PFSK-1 (cell line): Measurements from ENCODE around the gene FANCC.

Experiments used
- FOXP2 ChIP-seq: optimal IDR thresholded peaks from 2 replicates; pipeline ENCODE3; 2011; ENCODE audit warnings: borderline replicate concordance, control low read depth, inconsistent platforms; ENCODE audit not compliant: insufficient read depth; ENCODE audit errors: extremely low read length, extremely low read depth
- POLR2AphosphoS5 ChIP-seq: IDR thresholded peaks from 2 replicates; pipeline ENCODE4 v1.6.1; 2012; ENCODE audit warnings: low read depth, mild to moderate bottlenecking, control low read depth, low read length, moderate library complexity
- SIN3A ChIP-seq: IDR thresholded peaks from 2 replicates; pipeline ENCODE4 v1.6.1; 2012; ENCODE audit warnings: mild to moderate bottlenecking, low read length, moderate library complexity, borderline replicate concordance; ENCODE audit not compliant: insufficient read depth
- TAF1 ChIP-seq: IDR thresholded peaks from 2 replicates; pipeline ENCODE4 v1.6.1; 2012; ENCODE audit warnings: low read length, control low read depth, borderline replicate concordance; ENCODE audit not compliant: insufficient read depth
- TF ChIP-seq, protein P1 (sequence below), 2 experiments: IDR thresholded peaks; 2 replicates each; pipeline versions ENCODE4 v1.6.1 to v1.8.0; 2011 to 2012; ENCODE audit warnings: low read depth in 2 of 2, low read length in 2 of 2, control low read depth in 1 of 2, inconsistent platforms in 1 of 2, mild to moderate bottlenecking in 1 of 2, moderate library complexity in 1 of 2; ENCODE audit not compliant: insufficient read depth in 1 of 2

The FANCC gene

DNA sequence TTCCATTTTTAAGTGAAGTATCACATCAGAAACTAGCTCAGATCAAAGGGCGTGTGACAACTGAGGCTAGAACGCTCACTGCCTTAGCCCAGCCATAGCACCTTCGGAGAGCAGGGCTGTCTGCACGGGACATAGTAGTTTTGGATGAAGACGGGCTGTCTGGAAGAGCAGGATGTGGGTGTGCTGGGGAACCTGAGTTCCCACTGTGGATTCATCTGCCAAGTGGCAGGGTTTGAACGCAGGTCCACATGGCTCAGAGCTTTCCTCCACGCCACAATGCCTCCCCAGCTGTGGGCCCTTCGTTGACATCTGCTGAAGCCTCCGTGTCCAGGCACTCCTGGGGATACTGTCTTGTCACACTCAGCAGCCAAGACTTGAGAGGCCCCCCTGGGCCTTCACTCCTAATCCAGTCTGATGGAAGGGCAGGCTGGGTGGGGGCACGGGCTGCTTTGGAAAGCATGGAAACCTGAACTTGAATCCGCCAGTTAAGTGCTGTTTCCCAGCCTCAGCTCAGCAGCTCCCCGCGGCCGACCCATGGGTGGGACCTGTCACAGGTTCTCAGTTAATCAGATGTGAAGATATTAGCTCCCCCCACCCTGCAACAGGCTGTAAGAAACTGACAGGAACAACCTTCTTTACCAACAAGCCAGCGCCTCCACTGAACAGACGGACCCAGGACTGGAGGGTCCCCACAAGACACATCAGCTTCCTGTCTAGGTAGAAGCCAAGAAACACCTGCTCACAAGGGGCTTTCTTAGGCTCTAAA is 228.1 kb downstream of the FANCC start:
- no peak for TF ChIP-seq FOXP2
- no peak for TF ChIP-seq TAF1
- no peak for TF ChIP-seq SIN3A
- TF ChIP-seq, protein P1, sequence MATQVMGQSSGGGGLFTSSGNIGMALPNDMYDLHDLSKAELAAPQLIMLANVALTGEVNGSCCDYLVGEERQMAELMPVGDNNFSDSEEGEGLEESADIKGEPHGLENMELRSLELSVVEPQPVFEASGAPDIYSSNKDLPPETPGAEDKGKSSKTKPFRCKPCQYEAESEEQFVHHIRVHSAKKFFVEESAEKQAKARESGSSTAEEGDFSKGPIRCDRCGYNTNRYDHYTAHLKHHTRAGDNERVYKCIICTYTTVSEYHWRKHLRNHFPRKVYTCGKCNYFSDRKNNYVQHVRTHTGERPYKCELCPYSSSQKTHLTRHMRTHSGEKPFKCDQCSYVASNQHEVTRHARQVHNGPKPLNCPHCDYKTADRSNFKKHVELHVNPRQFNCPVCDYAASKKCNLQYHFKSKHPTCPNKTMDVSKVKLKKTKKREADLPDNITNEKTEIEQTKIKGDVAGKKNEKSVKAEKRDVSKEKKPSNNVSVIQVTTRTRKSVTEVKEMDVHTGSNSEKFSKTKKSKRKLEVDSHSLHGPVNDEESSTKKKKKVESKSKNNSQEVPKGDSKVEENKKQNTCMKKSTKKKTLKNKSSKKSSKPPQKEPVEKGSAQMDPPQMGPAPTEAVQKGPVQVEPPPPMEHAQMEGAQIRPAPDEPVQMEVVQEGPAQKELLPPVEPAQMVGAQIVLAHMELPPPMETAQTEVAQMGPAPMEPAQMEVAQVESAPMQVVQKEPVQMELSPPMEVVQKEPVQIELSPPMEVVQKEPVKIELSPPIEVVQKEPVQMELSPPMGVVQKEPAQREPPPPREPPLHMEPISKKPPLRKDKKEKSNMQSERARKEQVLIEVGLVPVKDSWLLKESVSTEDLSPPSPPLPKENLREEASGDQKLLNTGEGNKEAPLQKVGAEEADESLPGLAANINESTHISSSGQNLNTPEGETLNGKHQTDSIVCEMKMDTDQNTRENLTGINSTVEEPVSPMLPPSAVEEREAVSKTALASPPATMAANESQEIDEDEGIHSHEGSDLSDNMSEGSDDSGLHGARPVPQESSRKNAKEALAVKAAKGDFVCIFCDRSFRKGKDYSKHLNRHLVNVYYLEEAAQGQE (IDR thresholded peaks at IDR 0.05; ENCODE audit: insufficient read depth in 1 of 2, low read depth in 2 of 2, low read length in 2 of 2): no peak
- TF ChIP-seq POLR2AphosphoS5: no peak

DNA sequence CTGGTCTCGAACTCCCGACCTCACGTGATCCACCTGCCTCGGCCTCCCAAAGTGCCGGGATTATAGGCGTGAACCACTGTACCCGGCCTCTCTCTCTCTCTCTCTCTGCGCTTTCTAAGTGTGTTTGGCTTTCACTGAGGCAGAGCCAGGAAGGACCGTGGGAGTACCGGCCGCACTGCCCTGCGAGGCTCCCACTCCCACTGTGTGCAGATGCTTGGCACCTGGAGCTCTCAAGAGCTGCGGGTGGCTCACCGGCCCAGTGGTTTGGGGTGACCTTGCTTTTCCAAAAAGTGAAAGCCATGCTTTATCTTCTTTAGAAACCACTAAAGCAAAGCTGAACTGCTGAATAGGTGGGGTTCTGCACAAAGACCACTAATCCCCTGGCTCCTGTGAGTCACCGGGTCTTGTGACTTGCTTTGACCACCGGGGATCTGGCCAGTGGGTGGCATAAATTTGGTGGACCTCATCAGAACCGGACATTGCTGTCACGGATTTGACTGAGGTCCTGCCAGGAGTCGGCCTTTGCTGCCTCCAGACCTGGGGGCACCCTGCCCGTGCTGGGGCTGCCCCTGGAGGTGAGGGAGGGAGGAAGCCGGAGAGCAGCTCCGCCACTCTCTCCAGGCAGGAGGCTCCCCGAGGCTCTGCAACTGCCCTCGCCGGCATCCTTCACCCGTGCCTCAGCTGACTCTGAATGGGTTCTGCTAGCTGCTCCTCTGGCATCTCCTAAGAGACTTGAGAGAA is 228.9 kb downstream of the FANCC start:
- TF ChIP-seq POLR2AphosphoS5 (no peak), TAF1 (no peak), FOXP2 (no peak), SIN3A (no peak)
- TF ChIP-seq, protein P1 (IDR thresholded peaks at IDR 0.05; ENCODE audit: insufficient read depth in 1 of 2, low read depth in 2 of 2, low read length in 2 of 2): no peak

DNA sequence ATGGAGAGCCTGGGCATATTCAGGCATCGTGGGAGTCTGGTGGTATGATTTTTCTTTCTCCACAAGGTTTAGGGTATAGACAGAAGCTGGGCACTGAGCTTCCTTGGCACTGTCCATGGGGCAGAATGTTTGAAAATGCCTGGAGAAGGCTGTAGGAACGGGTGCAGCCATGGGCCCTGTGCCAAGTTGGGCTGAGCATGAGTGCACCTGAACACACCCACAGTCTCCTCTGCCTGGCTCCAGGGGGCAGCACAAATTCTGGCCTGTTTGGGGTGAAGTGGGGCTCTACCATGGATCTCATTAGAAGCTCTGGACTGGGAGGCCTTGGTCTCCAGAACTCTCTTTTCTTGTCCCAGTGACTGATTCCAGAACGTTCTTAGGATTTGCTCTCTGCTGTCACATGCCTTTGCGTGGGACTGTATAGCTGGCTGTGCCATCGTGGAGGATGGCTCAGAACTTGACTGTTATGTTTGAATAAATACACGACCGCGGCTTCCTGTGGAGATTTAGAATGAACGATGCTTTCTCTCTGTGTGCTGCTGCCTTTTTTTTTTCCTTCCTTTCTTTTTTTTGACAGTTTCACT is 229.8 kb downstream of the FANCC start:
- no peak for TF ChIP-seq POLR2AphosphoS5
- TF ChIP-seq TAF1: no peak
- TF ChIP-seq, protein P1 (IDR thresholded peaks at IDR 0.05; ENCODE audit: insufficient read depth in 1 of 2, low read depth in 2 of 2, low read length in 2 of 2): no peak

DNA sequence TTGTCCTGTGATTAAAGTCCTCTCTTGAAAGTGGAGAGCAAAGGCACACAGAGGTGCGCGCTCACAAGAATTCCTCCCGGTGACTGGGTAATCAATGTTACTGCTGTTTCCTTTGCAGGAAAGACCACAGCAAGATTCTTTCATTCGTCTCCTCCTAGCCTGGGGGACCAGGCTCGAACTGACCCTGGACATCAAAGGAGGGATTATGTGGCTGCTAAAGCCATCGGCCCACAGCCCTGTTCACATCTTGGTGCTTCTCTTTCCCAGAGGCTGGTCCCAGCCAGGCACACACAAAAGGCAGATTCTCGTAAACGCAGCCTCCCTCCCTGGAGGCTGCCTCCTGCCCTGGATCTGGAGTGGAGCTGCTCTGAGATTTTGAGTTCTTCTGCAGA is 230.9 kb downstream of the FANCC start:
- no peak for TF ChIP-seq FOXP2
- no peak for TF ChIP-seq TAF1
- TF ChIP-seq, protein P1 (IDR thresholded peaks at IDR 0.05; ENCODE audit: insufficient read depth in 1 of 2, low read depth in 2 of 2, low read length in 2 of 2): no peak
- TF ChIP-seq SIN3A: no peak
- TF ChIP-seq POLR2AphosphoS5: no peak
